OCI-M1 (cell line): ENCODE measurements around the gene DFFB.
"Not testable (repeated sequence)": the region's sequence is repeated elsewhere in the genome, so short reads cannot be mapped to it uniquely, and the experiment has no call there.

ENCODE experiments used
- DNase-seq: peaks from one replicate; lab custom pipeline; 2025; lab: John Stamatoyannopoulos, UW

DFFB gene

GRCh38 chr1:3910049-3910731 lies 52.9 kb downstream of the DFFB start:
- DNase-seq, result no peak

- DNase-seq, result peak; percentile 70
Observed at GRCh38 chr1:3910857-3911845, 53.9 kb downstream of the DFFB start.

GRCh38 chr1:3911981-3912808 lies 54.9 kb downstream of the DFFB start:
- DNase-seq, result no peak

- DNase-seq, result no peak
Observed at GRCh38 chr1:3912809-3913685, 55.8 kb downstream of the DFFB start.

- no peak for DNase-seq
Observed at GRCh38 chr1:3914331-3914851, 57.1 kb downstream of the DFFB start.

- no peak for DNase-seq
Observed at GRCh38 chr1:3914911-3915310, 57.6 kb downstream of the DFFB start.

- DNase-seq, result no peak
Observed at GRCh38 chr1:3915551-3916121, 58.4 kb downstream of the DFFB start.

- DNase-seq, result no peak
Observed at GRCh38 chr1:3917761-3918160, 60.5 kb downstream of the DFFB start.

- not testable (repeated sequence) for DNase-seq
Observed at GRCh38 chr1:3918359-3918758, 61.1 kb downstream of the DFFB start.

GRCh38 chr1:3918966-3919611 lies 61.8 kb downstream of the DFFB start:
- DNase-seq, result no peak

GRCh38 chr1:3919706-3920105 lies 62.4 kb downstream of the DFFB start:
- DNase-seq, result no peak

- no peak for DNase-seq
Observed at GRCh38 chr1:3921765-3922164, 64.5 kb downstream of the DFFB start.

- DNase-seq, result no peak
Observed at GRCh38 chr1:3922201-3922725, 65.0 kb downstream of the DFFB start.

GRCh38 chr1:3922851-3923250 lies 65.6 kb downstream of the DFFB start:
- no peak for DNase-seq

GRCh38 chr1:3923378-3924185 lies 66.3 kb downstream of the DFFB start:
- no peak for DNase-seq

GRCh38 chr1:3924186-3924824 lies 67.0 kb downstream of the DFFB start:
- no peak for DNase-seq

GRCh38 chr1:3924825-3925220 lies 67.5 kb downstream of the DFFB start:
- DNase-seq, result no peak

GRCh38 chr1:3925256-3925655 lies 68.0 kb downstream of the DFFB start:
- no peak for DNase-seq

- DNase-seq, result no peak
Observed at GRCh38 chr1:3925762-3926161, 68.5 kb downstream of the DFFB start.
